Heart left ventricle (tissue), 13 donors: Measurements from ENCODE around the gene KRT80.

Source experiments
- POLR2A ChIP-seq, 2 donors: fragments of 450-650 bp; IDR thresholded peaks; one replicate each; pipeline ENCODE4 v1.6.1; 2017; ENCODE audit warnings: antibody characterized with exemption in 2 of 2, mild to moderate bottlenecking in 2 of 2, moderate library complexity in 2 of 2
- TF ChIP-seq, protein P1 (sequence below), 12 donors: fragments of 200-600 bp; sonication (generic) in 4 of 12; IDR thresholded peaks; one replicate each; pipeline versions ENCODE4 v1.5.0 to v1.8.0; 2018 to 2022; ENCODE audit warnings: antibody characterized with exemption in 12 of 12, mild to moderate bottlenecking in 5 of 12
- donor health status: ischemic (EF 13 %, LVEDD 7.1; RV severe dilation, severe dysfunction).
- donor health status: DM: no; HTN: yes; CAD: no.
- donor health status: DM: no; HTN: no; CAD: no.
- donor health status: ischemic (EF 25% LVEDD 6.9; RV normal size, moderate dysfunction).
- donor health status: ischemic (EF 25% LVEDD 5.7; RV mildly dilated, moderate dysfunction).
- donor health status: ischemic (EF 35%, LVEDD 5.7; RV mildly dilated, moderate dysfunction).
- donor health status: nonischemic (EF 11% LVEDD 7.7; RV severe dilation, severe dysfunction).
- donor health status: DM: yes; HTN: yes; CAD: no.
- donor health status: PGD.
- donor health status: ischemic (EF 29% LVEDD 5.4; RV normal size, mild dysfunction).
- donor health status: nonischemic (EF 23%, LVEDD 6.1; RV moderate dilation, normal function).

GRCh38 chr12:52225752-52226151, 33.9 kb upstream of the KRT80 start:
- TF ChIP-seq POLR2A (IDR thresholded peaks at IDR 0.05): no peak
- TF ChIP-seq, protein P1, sequence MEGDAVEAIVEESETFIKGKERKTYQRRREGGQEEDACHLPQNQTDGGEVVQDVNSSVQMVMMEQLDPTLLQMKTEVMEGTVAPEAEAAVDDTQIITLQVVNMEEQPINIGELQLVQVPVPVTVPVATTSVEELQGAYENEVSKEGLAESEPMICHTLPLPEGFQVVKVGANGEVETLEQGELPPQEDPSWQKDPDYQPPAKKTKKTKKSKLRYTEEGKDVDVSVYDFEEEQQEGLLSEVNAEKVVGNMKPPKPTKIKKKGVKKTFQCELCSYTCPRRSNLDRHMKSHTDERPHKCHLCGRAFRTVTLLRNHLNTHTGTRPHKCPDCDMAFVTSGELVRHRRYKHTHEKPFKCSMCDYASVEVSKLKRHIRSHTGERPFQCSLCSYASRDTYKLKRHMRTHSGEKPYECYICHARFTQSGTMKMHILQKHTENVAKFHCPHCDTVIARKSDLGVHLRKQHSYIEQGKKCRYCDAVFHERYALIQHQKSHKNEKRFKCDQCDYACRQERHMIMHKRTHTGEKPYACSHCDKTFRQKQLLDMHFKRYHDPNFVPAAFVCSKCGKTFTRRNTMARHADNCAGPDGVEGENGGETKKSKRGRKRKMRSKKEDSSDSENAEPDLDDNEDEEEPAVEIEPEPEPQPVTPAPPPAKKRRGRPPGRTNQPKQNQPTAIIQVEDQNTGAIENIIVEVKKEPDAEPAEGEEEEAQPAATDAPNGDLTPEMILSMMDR (IDR thresholded peaks at IDR 0.05): no peak
